Left renal cortex interstitium (tissue), 4 donors: ENCODE data around the gene VPS4A. TPM values are rescaled to one million over a fixed set of nuclear protein-coding genes. Genes with fewer than 3 reads are reported as not detected.
A peak's percentile ranks its signal among the peaks of the same experiment; 100 is the strongest.
"Not testable (repeated sequence)": the region's sequence is repeated elsewhere in the genome, so short reads cannot be mapped to it uniquely, and the experiment has no call there.

ENCODE experiments used
- DNase-seq, 4 donors: peaks; one replicate each; pipeline ENCODE4 v3.0.0-alpha.2; 2013; ENCODE audit warnings: low read depth in 4 of 4, low spot score in 2 of 4, missing footprints in 1 of 4
- polyA plus RNA-seq, 4 donors: library from polyadenylated mRNA; unstranded; fragments of 120-200 nt; gene quantifications; one replicate each; pipeline ENCODE4 v1.2.1, GENCODE V29; 2013; ENCODE audit not compliant: insufficient read length in 4 of 4

The VPS4A gene
- polyA plus RNA-seq, 4 donors = 42.7 to 57.7 (median 48.5) TPM

GRCh38 chr16:69351309-69352027 is 40.3 kb downstream of the VPS4A start, which contains the start of gene TMED6:
Gene TMED6 (minus strand): TSS chr16:69351786. CDS start chr16:69351753, 33 bp downstream.
- DNase-seq = peak in 1 of 4 donors; percentile 9

- not testable (repeated sequence) for DNase-seq
These were observed 48.9 kb downstream of the VPS4A start for GRCh38 chr16:69360070-69360469.

- DNase-seq = no peak
These were observed 52.1 kb downstream of the VPS4A start for GRCh38 chr16:69363281-69363717.

GRCh38 chr16:69364088-69364487 is 52.9 kb downstream of the VPS4A start:
- no peak for DNase-seq

- no peak for DNase-seq
These were observed 54.8 kb downstream of the VPS4A start for GRCh38 chr16:69365901-69366300.

- no peak for DNase-seq
These were observed 55.3 kb downstream of the VPS4A start for GRCh38 chr16:69366431-69366830.

GRCh38 chr16:69367980-69368379 is 56.8 kb downstream of the VPS4A start:
- DNase-seq = no peak

- no peak for DNase-seq
These were observed 57.7 kb downstream of the VPS4A start for GRCh38 chr16:69368866-69369265.

- no peak for DNase-seq
These were observed 60.4 kb downstream of the VPS4A start for GRCh38 chr16:69371564-69371963.

GRCh38 chr16:69373019-69373418 is 61.9 kb downstream of the VPS4A start:
- no peak for DNase-seq

Other genes with a start within 250 kb of the VPS4A start
- gene HAS3, start 205.7 kb upstream of the VPS4A start, polyA plus RNA-seq = 1 to 10 TPM; 3.5 to 4.6 (median 3.8) TPM
- gene CHTF8, start 178.8 kb upstream of the VPS4A start, polyA plus RNA-seq = 100 to 1,000 TPM; 156 to 161 (median 158) TPM
- gene UTP4, start 178.7 kb upstream of the VPS4A start, polyA plus RNA-seq = 10 to 100 TPM; 52.1 to 65.4 (median 60.8) TPM
- gene SNTB2, start 124.2 kb upstream of the VPS4A start, polyA plus RNA-seq = 10 to 100 TPM; 10.0 to 13.3 (median 11.7) TPM
- gene PDF, start 19.2 kb downstream of the VPS4A start, polyA plus RNA-seq = 1 to 10 TPM; 2.1 to 9.3 (median 5.4) TPM
- 10 to 100 TPM; 28.8 to 43.8 (median 32.4) TPM for gene COG8, start 28.2 kb downstream of the VPS4A start, polyA plus RNA-seq
- 10 to 100 TPM; 28.6 to 35.2 (median 30.6) TPM for gene NIP7, start 28.4 kb downstream of the VPS4A start, polyA plus RNA-seq
- 1 to 10 TPM; 1.9 to 4.3 (median 2.5) TPM for gene TMED6, start 40.4 kb downstream of the VPS4A start, polyA plus RNA-seq
- gene TERF2, start 74.7 kb downstream of the VPS4A start, polyA plus RNA-seq = 10 to 100 TPM; 40.7 to 47.0 (median 46.4) TPM
- 100 to 1,000 TPM; 124 to 150 (median 131) TPM for gene CYB5B, start 113.3 kb downstream of the VPS4A start, polyA plus RNA-seq